Stimulated activated CD8-positive, alpha-beta memory T cell treated with anti-CD3 and anti-CD28 coated beads, Interleukin-4, amount 100 ng/mL, for 4 hours (primary cell): ENCODE measurements around the gene SYT15.
"Not testable (repeated sequence)": the region's sequence is repeated elsewhere in the genome, so short reads cannot be mapped to it uniquely, and the experiment has no call there.

Experiments
- DNase-seq, 2 donors: peaks; one replicate each; pipeline ENCODE4 v3.0.0-alpha.2; 2020; ENCODE audit warnings: low read depth in 2 of 2, low spot score in 1 of 2

The SYT15 gene

GRCh38 chr10:46556515-46557318 is 22.2 kb upstream of the SYT15 start, which contains the start of gene GPRIN2:
GPRIN2 (minus strand) TSS chr10:46556658; CDS start chr10:46550736, 5,922 bp downstream.
- no peak for DNase-seq

GRCh38 chr10:46557319-46558121 is 21.4 kb upstream of the SYT15 start:
- DNase-seq, result no peak

GRCh38 chr10:46558122-46558391 is 20.9 kb upstream of the SYT15 start:
- no peak for DNase-seq

- DNase-seq, result no peak
These were observed 20.3 kb upstream of the SYT15 start for GRCh38 chr10:46558392-46559185.

- DNase-seq, result no peak
These were observed 19.7 kb upstream of the SYT15 start for GRCh38 chr10:46559231-46559671.

GRCh38 chr10:46560381-46560780 is 18.5 kb upstream of the SYT15 start:
- no peak for DNase-seq

- no peak for DNase-seq
These were observed 18.0 kb upstream of the SYT15 start for GRCh38 chr10:46560952-46561351.

- not testable (repeated sequence) for DNase-seq
These were observed 13.2 kb upstream of the SYT15 start for GRCh38 chr10:46565591-46566332.

GRCh38 chr10:46567151-46567550 is 11.8 kb upstream of the SYT15 start:
- not testable (repeated sequence) for DNase-seq

GRCh38 chr10:46570655-46571054 is 8.3 kb upstream of the SYT15 start:
- not testable (repeated sequence) for DNase-seq

GRCh38 chr10:46572765-46573164 is 6.2 kb upstream of the SYT15 start:
- DNase-seq, result not testable (repeated sequence)

GRCh38 chr10:46573314-46573713 is 5.6 kb upstream of the SYT15 start:
- not testable (repeated sequence) for DNase-seq

GRCh38 chr10:46573884-46574283 is 5.0 kb upstream of the SYT15 start:
- not testable (repeated sequence) for DNase-seq

GRCh38 chr10:46577624-46578473 is 1.1 kb upstream of the SYT15 start:
- not testable (repeated sequence) for DNase-seq

GRCh38 chr10:46579378-46579777 is 450 bp downstream of the SYT15 start:
- not testable (repeated sequence) for DNase-seq

GRCh38 chr10:46581997-46582396 is 3.1 kb downstream of the SYT15 start:
- not testable (repeated sequence) for DNase-seq

GRCh38 chr10:46582568-46582967 is 3.6 kb downstream of the SYT15 start:
- not testable (repeated sequence) for DNase-seq

GRCh38 chr10:46584196-46584595 is 5.3 kb downstream of the SYT15 start:
- not testable (repeated sequence) for DNase-seq

- DNase-seq, result not testable (repeated sequence)
These were observed 6.3 kb downstream of the SYT15 start for GRCh38 chr10:46585246-46585645.

- not testable (repeated sequence) for DNase-seq
These were observed 8.6 kb downstream of the SYT15 start for GRCh38 chr10:46587546-46587945.
